Adrenal gland (tissue), 12 donors: ENCODE results near the gene TRPM4. TPM values are rescaled to one million over a fixed set of nuclear protein-coding genes. Genes with fewer than 3 reads are reported as not detected.

ENCODE experiments used
- DNase-seq, 7 donors: peaks; one replicate each; pipeline ENCODE4 v3.0.0-alpha.2; 2019 to 2020
- H3K27ac ChIP-seq, 5 donors: fragments of 200-600 bp; sonication (generic) in 4 of 5; 1 replicate in 3 of 5; 2 replicates in 2 of 5; pipeline versions ENCODE4 v1.5.1 to v1.8.0; 2016 to 2020; ENCODE audit warnings: mild to moderate bottlenecking in 1 of 5
- H3K27me3 ChIP-seq: fragments of 200-600 bp; 2 replicates; pipeline ENCODE4 v1.8.0; 2021
- H3K36me3 ChIP-seq, 2 donors: fragments of 200-600 bp; replicated peaks in 1 of 2; 1 replicate in 1 of 2; 2 replicates in 1 of 2; pipeline versions ENCODE4 v1.5.1 to v1.8.0; 2018 to 2022
- H3K4me1 ChIP-seq, 2 donors: fragments of 200-600 bp; replicated peaks in 1 of 2; 1 replicate in 1 of 2; 2 replicates in 1 of 2; pipeline versions ENCODE4 v1.5.1 to v1.8.0; 2018 to 2021
- H3K4me3 ChIP-seq, 4 donors: fragments of 200-600 bp; sonication (generic) in 3 of 4; one replicate each; pipeline ENCODE4 v1.5.1; 2016 to 2018
- H3K9me3 ChIP-seq, 3 donors: fragments of 200-600 bp; sonication (generic) in 1 of 3; replicated peaks in 1 of 3; 1 replicate in 2 of 3; 2 replicates in 1 of 3; pipeline versions ENCODE4 v1.5.1 to v1.8.0; 2016 to 2021
- POLR2A ChIP-seq, 2 donors: fragments of 450-650 bp; IDR thresholded peaks; one replicate each; pipeline ENCODE4 v1.6.1; 2017; ENCODE audit warnings: antibody characterized with exemption in 2 of 2, mild to moderate bottlenecking in 2 of 2, moderate library complexity in 1 of 2
- WGBS, 4 donors: extraction: QIAGEN DNeasy Blood & Tissue Kit in 2 of 4; methylation state at CpG; one replicate each; pipeline versions ENCODE4 v1.1.5 to v1.1.7; 2013 to 2017; 5-methylcytosine and 5-hydroxymethylcytosine counted together
- intact Hi-C, 2 donors: fragments of 100-400 bp; cut with DNase I; formaldehyde crosslinking; loops; one replicate each; pipeline versions ENCODE4 v1.14.1 to v1.15.0; 2022 to 2023
- polyA plus RNA-seq, 3 donors: library from polyadenylated mRNA; stranded (reverse); fragments of 200-250 nt in 2 of 3; fragments of 350-450 nt in 1 of 3; fragmentation: Illumina TruSeq in 1 of 3; extraction: RNeasy Lipid Tissue Mini Kit (QIAGEN cat#74804) in 1 of 3; gene quantifications; one replicate each; pipeline ENCODE4 v1.2.3, GENCODE V29; 2013 to 2014
- total RNA-seq, 9 donors: library from RNA; depleted of rRNA in 4 of 9; stranded (reverse); fragments of >200 nt in 4 of 9; fragments of 120-200 nt in 1 of 9; fragmentation: NEBNext Ultra II Directional in 1 of 9; extraction: Animal tissue kit (Norgen Biotek cat#: 25700) in 1 of 9; gene quantifications; one replicate each; pipeline versions ENCODE4 v1.1.0 to v1.2.4, GENCODE V29; 2013 to 2023
- TF ChIP-seq, protein P1 (sequence below), 6 experiments: fragments of 450-650 bp in 4 of 6; fragments of 200-600 bp in 2 of 6; sonication (generic) in 1 of 6; IDR thresholded peaks; 1 replicate in 5 of 6; 2 replicates in 1 of 6; pipeline versions ENCODE4 v1.5.1 to v1.8.0; 2016 to 2021; ENCODE audit warnings: antibody characterized with exemption in 6 of 6, mild to moderate bottlenecking in 2 of 6, moderate library complexity in 1 of 6
- donor health status: healthy with polysubstance abuse.
- donor health status: Bipolar disorder and iron deficiency.
- donor health status: DM: yes; HTN: yes; CAD: no.
- donor health status: DM: no; HTN: no; CAD: no.
- donor health status: DM: no; HTN: no; CAD: no.
- donor health status: DM: yes; HTN: yes; CAD: no.

TRPM4 gene
- total and polyA plus RNA-seq, 12 donors, result 4.2 to 56.3 (median 15.7) TPM

DNA sequence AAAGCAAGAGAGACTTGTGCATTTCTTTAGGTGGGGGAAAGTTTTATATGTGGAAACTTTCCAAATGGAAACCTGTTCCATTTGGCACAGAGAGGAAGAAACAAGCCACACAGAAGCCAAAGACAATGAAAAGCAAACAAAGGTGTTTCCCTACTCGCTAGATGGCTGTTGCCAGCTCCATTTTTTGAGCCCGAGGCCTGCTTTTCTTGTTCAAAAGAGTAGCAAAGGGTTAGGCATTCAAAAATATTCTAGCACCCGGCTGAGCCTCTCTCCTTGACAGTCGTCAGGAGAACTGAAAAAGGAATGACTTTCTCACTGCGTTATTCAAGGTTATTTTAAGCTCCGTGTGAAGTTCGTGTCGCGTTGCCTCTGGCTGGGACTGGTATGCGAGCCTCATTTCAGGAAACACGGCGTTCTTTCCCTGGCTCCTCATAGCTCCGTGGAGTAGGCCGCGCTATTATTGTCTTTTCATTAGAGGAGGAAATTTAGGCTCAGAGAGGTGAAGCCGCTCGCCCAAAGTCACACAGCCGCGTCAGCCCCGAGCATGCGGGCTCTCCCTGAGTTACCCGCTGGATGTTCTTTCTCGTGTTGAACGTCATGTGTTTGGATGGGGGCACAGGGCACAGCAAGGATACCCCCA lies 7.6 kb downstream of the TRPM4 start:
- no peak overlapping the region for H3K4me3 ChIP-seq

DNA sequence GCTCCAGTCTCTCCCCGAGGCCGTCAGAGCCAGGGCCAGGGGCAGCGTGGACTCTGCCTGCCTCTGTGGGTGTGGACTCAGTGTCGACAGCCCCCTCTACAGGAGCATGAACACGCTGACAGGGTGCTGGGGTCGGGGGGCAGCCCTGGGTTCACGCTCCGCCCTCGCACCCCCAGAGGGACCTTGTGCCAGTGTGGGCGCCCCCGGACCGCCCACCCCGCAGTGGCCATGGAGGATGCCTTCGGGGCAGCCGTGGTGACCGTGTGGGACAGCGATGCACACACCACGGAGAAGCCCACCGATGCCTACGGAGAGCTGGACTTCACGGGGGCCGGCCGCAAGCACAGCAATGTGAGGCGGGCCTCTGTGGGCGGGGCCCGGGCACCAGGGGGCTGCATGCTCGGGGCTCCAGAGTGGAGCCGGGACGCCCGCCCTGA lies 8.3 kb downstream of the TRPM4 start:
- Histone ChIP-seq H3K9me3 (no peaks in the 10 kb centered on the region), H3K4me1 (no peaks in the 10 kb centered on the region), H3K4me3 (no peak overlapping the region), H3K36me3 (peaks cover 0 to 3% of the 10 kb centered on the region in 2 donors), H3K27ac (no peak overlapping the region), H3K27me3 (no peaks in the 10 kb centered on the region)
- intact Hi-C loops, result no loop called here
- TF ChIP-seq, protein P1, sequence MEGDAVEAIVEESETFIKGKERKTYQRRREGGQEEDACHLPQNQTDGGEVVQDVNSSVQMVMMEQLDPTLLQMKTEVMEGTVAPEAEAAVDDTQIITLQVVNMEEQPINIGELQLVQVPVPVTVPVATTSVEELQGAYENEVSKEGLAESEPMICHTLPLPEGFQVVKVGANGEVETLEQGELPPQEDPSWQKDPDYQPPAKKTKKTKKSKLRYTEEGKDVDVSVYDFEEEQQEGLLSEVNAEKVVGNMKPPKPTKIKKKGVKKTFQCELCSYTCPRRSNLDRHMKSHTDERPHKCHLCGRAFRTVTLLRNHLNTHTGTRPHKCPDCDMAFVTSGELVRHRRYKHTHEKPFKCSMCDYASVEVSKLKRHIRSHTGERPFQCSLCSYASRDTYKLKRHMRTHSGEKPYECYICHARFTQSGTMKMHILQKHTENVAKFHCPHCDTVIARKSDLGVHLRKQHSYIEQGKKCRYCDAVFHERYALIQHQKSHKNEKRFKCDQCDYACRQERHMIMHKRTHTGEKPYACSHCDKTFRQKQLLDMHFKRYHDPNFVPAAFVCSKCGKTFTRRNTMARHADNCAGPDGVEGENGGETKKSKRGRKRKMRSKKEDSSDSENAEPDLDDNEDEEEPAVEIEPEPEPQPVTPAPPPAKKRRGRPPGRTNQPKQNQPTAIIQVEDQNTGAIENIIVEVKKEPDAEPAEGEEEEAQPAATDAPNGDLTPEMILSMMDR (IDR thresholded peaks at IDR 0.05), result no peak
- no peak for TF ChIP-seq POLR2A (IDR thresholded peaks at IDR 0.05)
- DNase-seq, result no peak
- WGBS, 4 donors, result 48 to 74% (median 50%) methylated on average over 5 to 30 of the region's 30 CpGs

More for the DNA sequence above, 7.6 kb downstream of the TRPM4 start:
- Histone ChIP-seq H3K9me3 (no peaks in the 10 kb centered on the region), H3K4me1 (no peaks in the 10 kb centered on the region), H3K27me3 (no peaks in the 10 kb centered on the region), H3K27ac (no peak overlapping the region), H3K36me3 (no peaks in the 10 kb centered on the region)
- no peak for DNase-seq
- TF ChIP-seq, protein P1 (IDR thresholded peaks at IDR 0.05), result no peak
- no peak for TF ChIP-seq POLR2A (IDR thresholded peaks at IDR 0.05)
- WGBS, 4 donors, result 60 to 71% (median 65%) methylated on average over 24 of the region's 24 CpGs
- intact Hi-C loops, result no loop called here

GRCh38 chr19:49167857-49168409 lies 10.3 kb downstream of the TRPM4 start:
- TF ChIP-seq POLR2A (IDR thresholded peaks at IDR 0.05), result no peak
- TF ChIP-seq, protein P1 (IDR thresholded peaks at IDR 0.05), result no peak
- peaks cover 0 to 19% of the 10 kb centered on the region in 2 donors for H3K36me3 ChIP-seq
- H3K4me1 ChIP-seq, result no peaks in the 10 kb centered on the region
- H3K4me3 ChIP-seq, result no peak overlapping the region
- no peak for DNase-seq
- no peak overlapping the region for H3K27ac ChIP-seq
- 85 to 92% (median 87%) methylated on average over 12 to 25 of the region's 25 CpGs for whole genome bisulfite sequencing, 4 donors
- H3K27me3 ChIP-seq, result no peaks in the 10 kb centered on the region
- H3K9me3 ChIP-seq, result no peaks in the 10 kb centered on the region
- intact Hi-C loops, result no loop called here

GRCh38 chr19:49168421-49168820 lies 10.8 kb downstream of the TRPM4 start:
- 93 to 95% (median 94%) methylated on average over 17 to 23 of the region's 23 CpGs for WGBS, 4 donors
- Histone ChIP-seq H3K4me3 (no peak overlapping the region), H3K9me3 (no peaks in the 10 kb centered on the region), H3K4me1 (no peaks in the 10 kb centered on the region), H3K27me3 (no peaks in the 10 kb centered on the region), H3K36me3 (peaks cover 0 to 19% of the 10 kb centered on the region in 2 donors), H3K27ac (no peak overlapping the region)
- TF ChIP-seq, protein P1 (IDR thresholded peaks at IDR 0.05), result no peak
- no peak for TF ChIP-seq POLR2A (IDR thresholded peaks at IDR 0.05)
- DNase-seq, result no peak
- intact Hi-C loops, result no loop called here
